IMR-90 (cell line): ENCODE results near the gene ADCY2. TPM values are rescaled to one million over a fixed set of nuclear protein-coding genes. Genes with fewer than 3 reads are reported as not detected.

Source experiments
- ATAC-seq: fragments of 200-7000 bp; cut with Tn5 transposase; 2 replicates; pipeline ENCODE4 v1.9.1; 2020; ENCODE audit warnings: low read depth, mild to moderate bottlenecking, moderate library complexity
- BruUV-seq: library from RNA; stranded (reverse); fragments of 400-500 nt; replicated peaks from 2 replicates; lab custom pipeline; 2021; lab: Mats Ljungman, UMichigan
- CTCF ChIA-PET: fragments of 300-600 bp; formaldehyde crosslinking; extraction: SDS; loops from one replicate; lab custom pipeline; 2021; ENCODE audit warnings: antibody characterized with exemption; lab: Yijun Ruan, JAX
- POLR2A ChIA-PET: fragments of 300-600 bp; sonication (Branson Sonifier 250); formaldehyde crosslinking; loops from one replicate; lab custom pipeline; 2022; ENCODE audit warnings: antibody characterized with exemption; ENCODE audit not compliant: unreplicated experiment; lab: Charles Lee
- DNase-seq: peaks from one replicate; pipeline ENCODE4 v3.0.0; 2013
- H2AFZ ChIP-seq: replicated peaks from 2 replicates; pipeline ENCODE3; 2013; ENCODE audit warnings: low read length, mild to moderate bottlenecking; ENCODE audit not compliant: poor library complexity
- H2AK5ac ChIP-seq: 2 replicates; pipeline ENCODE4 v1.6.1; 2013; ENCODE audit warnings: low read depth, low read length, inconsistent platforms
- H2AK9ac ChIP-seq: replicated peaks from 2 replicates; pipeline ENCODE3; 2013; ENCODE audit warnings: mild to moderate bottlenecking, low read depth, low read length, moderate library complexity; ENCODE audit not compliant: poor library complexity
- H2BK120ac ChIP-seq: 2 replicates; pipeline ENCODE4 v1.6.1; 2013; ENCODE audit warnings: low read depth, low read length, inconsistent platforms
- H2BK15ac ChIP-seq: 3 replicates; pipeline ENCODE4 v1.6.1; 2013; ENCODE audit warnings: low read depth, low read length, inconsistent platforms
- H2BK20ac ChIP-seq: 2 replicates; pipeline ENCODE4 v1.6.1; 2013; ENCODE audit warnings: low read depth, mild to moderate bottlenecking, inconsistent platforms, low read length, moderate library complexity
- H2BK5ac ChIP-seq: 2 replicates; pipeline ENCODE4 v1.6.1; 2013; ENCODE audit warnings: mild to moderate bottlenecking, low read depth, low read length, inconsistent platforms; ENCODE audit not compliant: poor library complexity, severe bottlenecking
- H3K14ac ChIP-seq: replicated peaks from 2 replicates; pipeline ENCODE4 v1.6.1; 2013; ENCODE audit warnings: low read depth, low read length, inconsistent platforms
- H3K18ac ChIP-seq: 2 replicates; pipeline ENCODE4 v1.6.1; 2013; ENCODE audit warnings: low read depth, low read length, control low read depth
- H3K23ac ChIP-seq: 2 replicates; pipeline ENCODE4 v1.6.1; 2013; ENCODE audit warnings: low read depth, low read length, inconsistent platforms
- H3K27ac ChIP-seq: 2 replicates; pipeline ENCODE4 v1.5.1; 2013; ENCODE audit warnings: mild to moderate bottlenecking, control low read depth, low read length; ENCODE audit not compliant: insufficient read depth
- H3K27me3 ChIP-seq: 2 replicates; pipeline ENCODE4 v1.6.1; 2013; ENCODE audit warnings: low read length; ENCODE audit not compliant: control insufficient read depth, insufficient read depth
- H3K36me3 ChIP-seq: 2 replicates; pipeline ENCODE4 v1.6.1; 2013; ENCODE audit warnings: low read length, mixed read lengths; ENCODE audit not compliant: control insufficient read depth, insufficient read depth
- H3K4ac ChIP-seq: 2 replicates; pipeline ENCODE4 v1.6.1; 2013; ENCODE audit warnings: low read depth, low read length, inconsistent platforms
- H3K4me1 ChIP-seq: 2 replicates; pipeline ENCODE4 v1.6.1; 2013; ENCODE audit warnings: low read length, mixed read lengths; ENCODE audit not compliant: control insufficient read depth, insufficient read depth
- H3K4me2 ChIP-seq: 2 replicates; pipeline ENCODE4 v1.6.1; 2013; ENCODE audit warnings: low read depth, mild to moderate bottlenecking, control low read depth, low read length, moderate library complexity
- H3K4me3 ChIP-seq: 2 replicates; pipeline ENCODE4 v1.5.1; 2013; ENCODE audit warnings: low read depth, mild to moderate bottlenecking, control low read depth, low read length, moderate library complexity; ENCODE audit not compliant: insufficient read depth
- H3K56ac ChIP-seq: 2 replicates; pipeline ENCODE4 v1.6.1; 2013; ENCODE audit warnings: low read length, inconsistent platforms; ENCODE audit not compliant: insufficient read depth; ENCODE audit errors: extremely low read depth
- H3K79me1 ChIP-seq, 2 experiments: 2 replicates each; pipeline ENCODE4 v1.6.1; 2013; ENCODE audit warnings: low read length in 2 of 2, inconsistent platforms in 1 of 2, low read depth in 1 of 2
- H3K9ac ChIP-seq: 2 replicates; pipeline ENCODE4 v1.6.1; 2013; ENCODE audit warnings: low read depth, low read length, control low read depth
- H3K9me1 ChIP-seq: 2 replicates; pipeline ENCODE4 v1.6.1; 2013; ENCODE audit warnings: low read length, inconsistent platforms; ENCODE audit not compliant: insufficient read depth
- H3K9me3 ChIP-seq: 2 replicates; pipeline ENCODE4 v1.6.1; 2013; ENCODE audit warnings: low read length; ENCODE audit not compliant: control insufficient read depth, insufficient read depth
- H4K20me1 ChIP-seq: 2 replicates; pipeline ENCODE4 v1.6.1; 2013; ENCODE audit warnings: low read length, inconsistent platforms; ENCODE audit not compliant: insufficient read depth
- H4K5ac ChIP-seq: 2 replicates; pipeline ENCODE4 v1.6.1; 2013; ENCODE audit warnings: mild to moderate bottlenecking, low read depth, low read length, control low read depth
- H4K8ac ChIP-seq, 2 experiments: 2 replicates each; pipeline ENCODE4 v1.6.1; 2013; ENCODE audit warnings: low read depth in 2 of 2, low read length in 2 of 2, control low read depth in 1 of 2, inconsistent platforms in 1 of 2
- H4K91ac ChIP-seq: 2 replicates; pipeline ENCODE4 v1.6.1; 2013; ENCODE audit warnings: low read depth, low read length, inconsistent platforms; ENCODE audit not compliant: insufficient read depth
- CEBPB ChIP-seq: IDR thresholded peaks from 2 replicates; pipeline ENCODE4 v1.6.1; 2012; ENCODE audit warnings: low read depth, low read length, improper control_type of control experiment
- FOS ChIP-seq: fragments of 150-350 bp; IDR thresholded peaks from 2 replicates; pipeline ENCODE4 v1.6.1; 2016; ENCODE audit warnings: low read depth, low read length
- MAFK ChIP-seq: IDR thresholded peaks from 2 replicates; pipeline ENCODE4 v1.6.1; 2012; ENCODE audit warnings: low read depth, low read length, improper control_type of control experiment
- POLR2A ChIP-seq: IDR thresholded peaks from 2 replicates; pipeline ENCODE4 v1.6.1; 2012; ENCODE audit warnings: mild to moderate bottlenecking, low read depth, low read length
- RFX5 ChIP-seq: IDR thresholded peaks from 2 replicates; pipeline ENCODE4 v1.8.0; 2012; ENCODE audit warnings: low read depth, mild to moderate bottlenecking, low read length, moderate library complexity
- SMC3 ChIP-seq: fragments of 150-350 bp; IDR thresholded peaks from 2 replicates; pipeline ENCODE4 v1.6.1; 2016; ENCODE audit warnings: low read depth, mild to moderate bottlenecking, antibody characterized with exemption, low read length, moderate library complexity
- WGBS, 2 experiments: methylation state at CpG; one replicate each; pipeline versions ENCODE4 v1.1.5 to v1.1.7; 2013; ENCODE audit warnings: missing lambda C conversion rate in 2 of 2; ENCODE audit not compliant: insufficient read length in 1 of 2; ENCODE audit errors: extremely low coverage in 2 of 2; 5-methylcytosine and 5-hydroxymethylcytosine counted together
- dilution Hi-C: fragments of 300-500 bp; cut with HindIII; formaldehyde crosslinking; loops from one replicate; pipeline ENCODE4 v1.14.3; 2018; ENCODE audit warnings: low sequenced_read_pairs; ENCODE audit not compliant: unreplicated experiment
- in situ Hi-C: fragments of 300-500 bp; cut with MboI; formaldehyde crosslinking; loops from 3 replicates; pipeline ENCODE4 v1.14.3; 2019; ENCODE audit warnings: low sequenced_read_pairs, inconsistent platforms, mixed read lengths
- intact Hi-C: fragments of 100-400 bp; cut with micrococcal nuclease; formaldehyde crosslinking; loops from 2 replicates; pipeline ENCODE4 v1.10.0; 2022
- polyA plus RNA-seq, 3 experiments: library from polyadenylated mRNA; depleted of rRNA; stranded (reverse); fragments of >200 nt; gene quantifications; 2 replicates each; pipeline ENCODE4 v1.2.3, GENCODE V29; 2012; ENCODE audit warnings: low replicate concordance in 1 of 3
- total RNA-seq: library from RNA; depleted of rRNA; stranded (reverse); fragments of >200 nt; gene quantifications from 2 replicates; pipeline ENCODE4 v1.2.3, GENCODE V29; 2012
- TF ChIP-seq, protein P1 (sequence below): fragments of 150-350 bp; IDR thresholded peaks from 2 replicates; pipeline ENCODE4 v1.6.1; 2016; ENCODE audit warnings: low read depth, mild to moderate bottlenecking, low read length, moderate library complexity, borderline replicate concordance
- TF ChIP-seq, protein P2 (sequence below): fragments of 150-350 bp; IDR thresholded peaks from 2 replicates; pipeline ENCODE4 v1.6.1; 2017; ENCODE audit warnings: mild to moderate bottlenecking, antibody characterized with exemption, low read length, low read depth

Gene ADCY2
- total and polyA plus RNA-seq, 2 of the 4 experiments (the other 2 are of a cell fraction): not detected

DNA sequence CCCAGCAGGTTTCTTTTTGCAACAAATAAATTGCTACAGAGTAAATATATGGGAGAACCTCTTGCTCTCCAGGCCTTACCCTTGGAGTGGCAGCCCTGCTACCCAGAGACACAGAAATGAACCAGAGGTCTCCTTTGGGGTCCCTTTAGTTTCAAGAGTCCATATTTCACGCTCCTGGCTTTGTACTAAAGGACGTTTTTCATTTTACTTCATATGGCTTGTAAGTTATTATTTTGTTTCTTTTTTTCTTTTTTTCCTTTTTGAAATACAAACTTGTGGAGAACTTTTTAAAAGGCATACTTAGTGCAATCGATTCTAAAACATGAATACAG, 3.3 kb upstream of the ADCY2 start (continued):
- TF ChIP-seq FOS: no peak
- no peak for TF ChIP-seq RFX5
- TF ChIP-seq MAFK: no peak

DNA sequence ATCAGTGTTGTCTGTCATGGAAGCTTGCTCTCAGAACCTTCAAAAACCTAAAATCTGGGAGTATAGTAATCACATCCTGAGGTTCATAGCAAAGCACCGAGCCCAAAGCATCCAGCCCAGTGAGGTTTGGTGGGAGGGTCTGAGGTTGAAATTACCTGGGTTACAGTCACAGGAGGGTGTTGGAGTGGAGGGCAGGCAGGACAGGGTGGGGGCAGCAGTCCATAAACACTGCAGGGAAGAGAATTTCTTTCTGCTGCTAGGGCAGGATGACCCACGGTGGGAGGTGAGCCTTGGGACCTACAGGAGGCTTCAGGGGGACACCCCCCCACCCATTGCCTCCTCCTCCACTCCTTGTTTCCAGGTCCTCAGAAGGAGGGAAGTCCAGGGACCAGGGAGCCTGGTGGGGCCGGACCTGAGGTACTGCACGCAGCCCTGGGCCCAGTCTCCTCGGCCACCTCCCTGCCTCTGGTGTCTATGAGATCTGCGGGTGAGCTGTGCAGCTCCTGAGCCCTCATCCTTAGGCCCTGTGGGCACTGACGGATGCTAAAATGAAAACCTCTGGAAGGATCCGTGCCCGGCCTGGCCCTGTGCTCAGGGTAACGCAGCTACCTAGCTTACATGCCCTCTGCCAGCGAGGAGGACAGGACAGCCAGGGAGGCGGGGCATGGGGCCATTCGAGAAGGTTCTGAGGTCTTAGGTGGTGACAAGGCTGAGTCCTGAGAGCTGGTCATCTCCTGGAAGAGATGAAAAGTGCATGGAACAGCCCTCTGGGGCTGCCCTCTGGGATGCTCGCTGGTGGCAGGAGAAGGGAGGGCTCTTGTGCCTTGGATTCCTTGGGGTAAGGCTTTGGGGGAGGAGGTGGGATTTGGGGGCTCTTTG, 1.8 kb upstream of the ADCY2 start:
- Histone ChIP-seq H3K14ac (no peak overlapping the region), H2BK20ac (no peak overlapping the region), H4K5ac (no peak overlapping the region), H3K56ac (no peak overlapping the region), H3K9me3 (peaks cover 9% of the 10 kb centered on the region; the same call in 1 of the 2 replicates), H3K27ac (no peak overlapping the region), H2AFZ (no peak overlapping the region), H3K23ac (no peak overlapping the region), H3K27me3 (no peaks in the 10 kb centered on the region; the same call in 1 of the 2 replicates), H2BK5ac (no peak overlapping the region), H3K18ac (no peak overlapping the region), H3K36me3 (no peaks in the 10 kb centered on the region), H3K4me2 (no peak overlapping the region), H4K20me1 (no peaks in the 10 kb centered on the region), H3K4me3 (no peak overlapping the region), H4K8ac (no peak overlapping the region), H3K4ac (no peak overlapping the region), H3K79me1 (no peaks in the 10 kb centered on the region), H4K91ac (no peak overlapping the region), H3K9me1 (no peaks in the 10 kb centered on the region), H2AK9ac (no peak overlapping the region), H2BK15ac (no peak overlapping the region), H2BK120ac (no peak overlapping the region), H3K9ac (no peak overlapping the region), H2AK5ac (no peak overlapping the region), H3K4me1 (no peaks in the 10 kb centered on the region)
- DNase-seq: no peak
- BruUV-seq: no TSS peak
- intact Hi-C loops: no loop called here
- ChIA-PET CTCF (no interaction called here), POLR2A (no interaction called here)
- TF ChIP-seq, protein P1, sequence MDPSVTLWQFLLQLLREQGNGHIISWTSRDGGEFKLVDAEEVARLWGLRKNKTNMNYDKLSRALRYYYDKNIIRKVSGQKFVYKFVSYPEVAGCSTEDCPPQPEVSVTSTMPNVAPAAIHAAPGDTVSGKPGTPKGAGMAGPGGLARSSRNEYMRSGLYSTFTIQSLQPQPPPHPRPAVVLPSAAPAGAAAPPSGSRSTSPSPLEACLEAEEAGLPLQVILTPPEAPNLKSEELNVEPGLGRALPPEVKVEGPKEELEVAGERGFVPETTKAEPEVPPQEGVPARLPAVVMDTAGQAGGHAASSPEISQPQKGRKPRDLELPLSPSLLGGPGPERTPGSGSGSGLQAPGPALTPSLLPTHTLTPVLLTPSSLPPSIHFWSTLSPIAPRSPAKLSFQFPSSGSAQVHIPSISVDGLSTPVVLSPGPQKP: no peak
- TF ChIP-seq CEBPB (no peak), MAFK (no peak), POLR2A (no peak), FOS (no peak), SMC3 (no peak)
- TF ChIP-seq, protein P2, sequence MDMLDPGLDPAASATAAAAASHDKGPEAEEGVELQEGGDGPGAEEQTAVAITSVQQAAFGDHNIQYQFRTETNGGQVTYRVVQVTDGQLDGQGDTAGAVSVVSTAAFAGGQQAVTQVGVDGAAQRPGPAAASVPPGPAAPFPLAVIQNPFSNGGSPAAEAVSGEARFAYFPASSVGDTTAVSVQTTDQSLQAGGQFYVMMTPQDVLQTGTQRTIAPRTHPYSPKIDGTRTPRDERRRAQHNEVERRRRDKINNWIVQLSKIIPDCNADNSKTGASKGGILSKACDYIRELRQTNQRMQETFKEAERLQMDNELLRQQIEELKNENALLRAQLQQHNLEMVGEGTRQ: no peak
- no peak for ATAC-seq
- 64% methylated on average over 3 of the region's 14 CpGs; no CpG with 5 or more reads in 1 of the 2 experiments for WGBS, 2 experiments
- dilution Hi-C loops: no loop called here
- in situ Hi-C loops: no loop called here
